Transverse colon (tissue), 4 donors: ENCODE results near the gene NOTCH2. TPM values are rescaled to one million over a fixed set of nuclear protein-coding genes. Genes with fewer than 3 reads are reported as not detected.

Experiments used
- DNase-seq: peaks from one replicate; pipeline ENCODE4 v3.0.0-alpha.2; 2019
- H3K27ac ChIP-seq, 4 donors: fragments of 200-600 bp; sonication (generic); 2 replicates each; pipeline ENCODE4 v1.5.1; 2016 to 2018; ENCODE audit warnings: inconsistent platforms in 4 of 4
- H3K27me3 ChIP-seq: fragments of 200-600 bp; sonication (generic); 2 replicates; pipeline ENCODE4 v1.5.1; 2017; ENCODE audit warnings: inconsistent platforms
- H3K36me3 ChIP-seq, 4 donors: fragments of 200-600 bp; sonication (generic); 2 replicates each; pipeline ENCODE4 v1.5.1; 2017 to 2019; ENCODE audit warnings: inconsistent platforms in 4 of 4
- H3K4me1 ChIP-seq, 4 donors: fragments of 200-600 bp; sonication (generic); 2 replicates each; pipeline ENCODE4 v1.5.1; 2017 to 2020; ENCODE audit warnings: inconsistent platforms in 4 of 4
- H3K4me3 ChIP-seq, 4 donors: fragments of 200-600 bp; sonication (generic); 1 replicate in 1 of 4; 2 replicates in 3 of 4; pipeline versions ENCODE4 v1.5.1 to v1.6.1; 2017 to 2019; ENCODE audit warnings: inconsistent platforms in 4 of 4
- H3K9me3 ChIP-seq, 2 donors: fragments of 200-600 bp; sonication (generic); 2 replicates each; pipeline ENCODE4 v1.5.1; 2017 to 2019; ENCODE audit warnings: inconsistent platforms in 2 of 2
- CTCF ChIP-seq, 5 experiments: fragments of 200-600 bp in 3 of 5; fragments of 450-650 bp in 2 of 5; sonication (generic) in 3 of 5; IDR thresholded peaks; 1 replicate in 2 of 5; 2 replicates in 3 of 5; pipeline ENCODE4 v1.5.1; 2016 to 2017; ENCODE audit warnings: antibody characterized with exemption in 5 of 5, inconsistent platforms in 3 of 5, mild to moderate bottlenecking in 2 of 5, moderate library complexity in 1 of 5
- EP300 ChIP-seq: sonication (generic); formaldehyde crosslinking; IDR thresholded peaks from one replicate; pipeline ENCODE4 v1.6.1; 2017; ENCODE audit warnings: antibody characterized with exemption, low read depth
- POLR2A ChIP-seq: fragments of 450-650 bp; IDR thresholded peaks from one replicate; pipeline ENCODE4 v1.6.1; 2016; ENCODE audit warnings: antibody characterized with exemption, mild to moderate bottlenecking, moderate library complexity
- POLR2AphosphoS5 ChIP-seq, 3 donors: sonication (generic); formaldehyde crosslinking; IDR thresholded peaks; one replicate each; pipeline ENCODE4 v1.6.1; 2016; ENCODE audit warnings: antibody characterized with exemption in 3 of 3
- WGBS, 2 donors: methylation state at CpG; one replicate each; pipeline ENCODE4 v1.1.5; 2018; ENCODE audit warnings: low coverage in 1 of 2; 5-methylcytosine and 5-hydroxymethylcytosine counted together
- in situ Hi-C, 4 donors: fragments of 200-750 bp; cut with MboI; loops; one replicate each; pipeline versions ENCODE4 v1.15.0 to v1.15.1; 2017; ENCODE audit warnings: low sequenced_read_pairs in 3 of 4, low pct_ligation_motif_present in 1 of 4, low pct_unique_long_range_greater_than_20kb in 1 of 4
- intact Hi-C: fragments of 100-400 bp; cut with DNase I; formaldehyde crosslinking; loops from one replicate; pipeline ENCODE4 v1.15.1; 2023; ENCODE audit warnings: low total_unique reads
- total RNA-seq, 4 donors: library from RNA; depleted of rRNA; stranded (reverse); fragments of >200 nt; gene quantifications; one replicate each; pipeline ENCODE4 v1.1.0, GENCODE V29; 2016

NOTCH2 gene
- total RNA-seq, 4 donors from 2014 or later: 24.7 to 80.0 (median 47.1) TPM

GRCh38 chr1:119898530-119898929 is 170.9 kb downstream of the NOTCH2 start:
- WGBS, 2 donors: 86 to 88% methylated on average over 2 of the region's 2 CpGs
- Histone ChIP-seq H3K9me3 (no peaks in the 10 kb centered on the region), H3K36me3 (no peaks in the 10 kb centered on the region), H3K4me3 (no peak overlapping the region), H3K27ac (no peak overlapping the region), H3K4me1 (no peaks in the 10 kb centered on the region), H3K27me3 (no peaks in the 10 kb centered on the region)
- in situ Hi-C loops (no loop called here), intact Hi-C loops (no loop called here)
- DNase-seq: no peak
- TF ChIP-seq POLR2A: no peak

- H3K27ac ChIP-seq: no peak within 1 kb of the TSS
- WGBS, 2 donors: 76 to 80% methylated on average over 8 to 24 of the region's 24 CpGs
- H3K27me3 ChIP-seq: no peaks in the 10 kb centered on the region
- no peaks in the 10 kb centered on the region for H3K36me3 ChIP-seq
- no peak for DNase-seq
- intact Hi-C loops: no loop called here
- no peaks in the 10 kb centered on the region for H3K4me1 ChIP-seq
- in situ Hi-C loops: no loop called here
- H3K9me3 ChIP-seq: no peaks in the 10 kb centered on the region
- H3K4me3 ChIP-seq: no peak within 1 kb of the TSS
- no peak for TF ChIP-seq EP300
- TF ChIP-seq POLR2AphosphoS5 (IDR thresholded peaks at IDR 0.05): no peak
- no peak for TF ChIP-seq POLR2A
- no peak for TF ChIP-seq CTCF (IDR thresholded peaks at IDR 0.05)
These were observed 173.2 kb downstream of the NOTCH2 start, which contains the start of gene ADAM30 for GRCh38 chr1:119896303-119896702. Gene ADAM30, minus strand, starts transcription at chr1:119896515. Its CDS starts 179 bp downstream, at chr1:119896336.

GRCh38 chr1:119895102-119895501 is 174.4 kb downstream of the NOTCH2 start:
- no peak overlapping the region for H3K27ac ChIP-seq
- intact Hi-C loops (no loop called here), in situ Hi-C loops (no loop called here)
- WGBS, 2 donors: 86 to 87% methylated on average over 2 to 4 of the region's 4 CpGs
- H3K9me3 ChIP-seq: no peaks in the 10 kb centered on the region
- no peaks in the 10 kb centered on the region for H3K27me3 ChIP-seq
- H3K36me3 ChIP-seq: no peaks in the 10 kb centered on the region
- DNase-seq: no peak
- H3K4me1 ChIP-seq: no peaks in the 10 kb centered on the region
- no peak overlapping the region for H3K4me3 ChIP-seq
- no peak for TF ChIP-seq EP300
- TF ChIP-seq POLR2A: no peak
- TF ChIP-seq POLR2AphosphoS5 (IDR thresholded peaks at IDR 0.05): no peak
- TF ChIP-seq CTCF (IDR thresholded peaks at IDR 0.05): no peak

GRCh38 chr1:119893827-119894700 is 175.4 kb downstream of the NOTCH2 start:
- DNase-seq: no peak
- no peaks in the 10 kb centered on the region for H3K9me3 ChIP-seq
- in situ Hi-C loops: no loop called here
- no peak overlapping the region for H3K4me3 ChIP-seq
- intact Hi-C loops: no loop called here
- H3K36me3 ChIP-seq: no peaks in the 10 kb centered on the region
- no peak for TF ChIP-seq POLR2AphosphoS5 (IDR thresholded peaks at IDR 0.05)
- TF ChIP-seq EP300: no peak
- no peak for TF ChIP-seq POLR2A
- no peak for TF ChIP-seq CTCF (IDR thresholded peaks at IDR 0.05)
- no peaks in the 10 kb centered on the region for H3K4me1 ChIP-seq
- 42 to 66% methylated on average over 4 to 10 of the region's 10 CpGs for WGBS, 2 donors
- no peak overlapping the region for H3K27ac ChIP-seq
- H3K27me3 ChIP-seq: no peaks in the 10 kb centered on the region
